Keratinocyte (primary cell): Measurements from ENCODE around the gene SARNP.

Experiments used
- CTCF ChIP-seq, 3 experiments: IDR thresholded peaks in 1 of 3; conservative IDR thresholded peaks in 1 of 3; optimal IDR thresholded peaks in 1 of 3; 2 replicates in 2 of 3; 3 replicates in 1 of 3; pipeline versions ENCODE3 to v1.5.1; 2011; ENCODE audit warnings: low read length in 3 of 3, mild to moderate bottlenecking in 3 of 3, moderate library complexity in 2 of 3, control low read depth in 1 of 3, inconsistent platforms in 1 of 3; ENCODE audit not compliant: insufficient read depth in 2 of 3; ENCODE audit errors: extremely low read depth in 1 of 3
- EZH2 ChIP-seq: IDR thresholded peaks from one replicate; pipeline ENCODE4 v1.6.1; 2012; ENCODE audit warnings: inconsistent platforms, mild to moderate bottlenecking, low read length, moderate library complexity

DNA sequence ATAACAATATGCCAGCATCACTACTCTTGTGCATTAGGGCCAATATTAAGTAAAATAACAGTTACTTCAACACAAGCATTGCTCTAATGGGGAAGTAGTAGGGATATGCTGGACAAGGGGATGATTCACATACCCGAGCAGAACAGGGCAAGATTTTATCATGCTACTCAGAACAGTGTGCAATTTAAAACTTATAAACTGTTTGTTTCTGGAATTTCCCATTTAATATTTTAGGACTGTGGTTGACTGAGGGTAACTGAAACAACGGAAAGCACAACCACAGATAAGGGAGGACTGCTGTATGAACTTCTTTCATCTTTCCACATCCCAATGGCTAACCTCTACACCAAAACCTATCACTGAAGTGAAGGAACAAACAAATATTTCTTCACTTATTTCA, 36.8 kb downstream of the SARNP start:
- TF ChIP-seq CTCF (optimal IDR thresholded peaks at IDR 0.05 in 1 of 3, IDR thresholded peaks at IDR 0.05 in 1 of 3, conservative IDR thresholded peaks at IDR 0.05 in 1 of 3; ENCODE audit: extremely low read depth in 1 of 3, insufficient read depth in 2 of 3, low read length in 3 of 3), result no peak
- TF ChIP-seq EZH2, result no peak
